Measurements from ENCODE around the gene ORM1. TPM values are rescaled to one million over a fixed set of nuclear protein-coding genes. Genes with fewer than 3 reads are reported as not detected.

ORM1 gene
- total and polyA plus RNA-seq, 12 donors = 0.13 to 0.70 (median 0.55) TPM; not detected in 7

DNA sequence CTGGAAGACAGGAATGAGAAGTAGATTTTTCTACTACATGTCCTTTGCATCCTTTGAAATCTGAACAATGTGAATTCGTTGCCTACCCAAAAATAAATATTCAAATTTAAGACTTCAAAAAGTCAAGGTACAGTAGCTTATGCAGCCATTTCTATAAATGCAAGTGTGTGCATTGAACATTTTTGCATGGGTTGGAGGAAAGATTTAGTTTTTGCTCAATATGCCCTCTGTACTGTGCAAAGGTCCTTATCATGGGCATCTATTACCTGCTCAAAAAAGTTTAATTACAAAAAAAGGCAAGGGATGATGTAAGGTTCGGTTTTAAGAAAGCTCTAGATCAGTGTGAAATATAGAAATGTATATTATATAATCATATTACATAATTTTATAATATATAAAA lies 42.3 kb downstream of the ORM1 start:
- TF ChIP-seq, protein P1, sequence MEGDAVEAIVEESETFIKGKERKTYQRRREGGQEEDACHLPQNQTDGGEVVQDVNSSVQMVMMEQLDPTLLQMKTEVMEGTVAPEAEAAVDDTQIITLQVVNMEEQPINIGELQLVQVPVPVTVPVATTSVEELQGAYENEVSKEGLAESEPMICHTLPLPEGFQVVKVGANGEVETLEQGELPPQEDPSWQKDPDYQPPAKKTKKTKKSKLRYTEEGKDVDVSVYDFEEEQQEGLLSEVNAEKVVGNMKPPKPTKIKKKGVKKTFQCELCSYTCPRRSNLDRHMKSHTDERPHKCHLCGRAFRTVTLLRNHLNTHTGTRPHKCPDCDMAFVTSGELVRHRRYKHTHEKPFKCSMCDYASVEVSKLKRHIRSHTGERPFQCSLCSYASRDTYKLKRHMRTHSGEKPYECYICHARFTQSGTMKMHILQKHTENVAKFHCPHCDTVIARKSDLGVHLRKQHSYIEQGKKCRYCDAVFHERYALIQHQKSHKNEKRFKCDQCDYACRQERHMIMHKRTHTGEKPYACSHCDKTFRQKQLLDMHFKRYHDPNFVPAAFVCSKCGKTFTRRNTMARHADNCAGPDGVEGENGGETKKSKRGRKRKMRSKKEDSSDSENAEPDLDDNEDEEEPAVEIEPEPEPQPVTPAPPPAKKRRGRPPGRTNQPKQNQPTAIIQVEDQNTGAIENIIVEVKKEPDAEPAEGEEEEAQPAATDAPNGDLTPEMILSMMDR (IDR thresholded peaks at IDR 0.05) = no peak
- ATAC-seq (no peak), DNase-seq (no peak)
- H3K4me1 ChIP-seq = peaks cover 0 to 72% (median 0%) of the 10 kb centered on the region in 9 donors
- H3K27ac ChIP-seq = peak overlapping the region in 1 of 10 donors; percentile 57
- intact Hi-C loops (cut with DNase I) = no loop called here
- H3K36me3 ChIP-seq = peaks cover 0 to 95% (median 26%) of the 10 kb centered on the region in 9 donors
- 94 to 95% methylated on average over 2 of the region's 2 CpGs for WGBS, 2 donors
- no peaks in the 10 kb centered on the region for H3K27me3 ChIP-seq
- no peaks in the 10 kb centered on the region for H3K9me3 ChIP-seq
- H3K4me3 ChIP-seq = no peak overlapping the region

DNA sequence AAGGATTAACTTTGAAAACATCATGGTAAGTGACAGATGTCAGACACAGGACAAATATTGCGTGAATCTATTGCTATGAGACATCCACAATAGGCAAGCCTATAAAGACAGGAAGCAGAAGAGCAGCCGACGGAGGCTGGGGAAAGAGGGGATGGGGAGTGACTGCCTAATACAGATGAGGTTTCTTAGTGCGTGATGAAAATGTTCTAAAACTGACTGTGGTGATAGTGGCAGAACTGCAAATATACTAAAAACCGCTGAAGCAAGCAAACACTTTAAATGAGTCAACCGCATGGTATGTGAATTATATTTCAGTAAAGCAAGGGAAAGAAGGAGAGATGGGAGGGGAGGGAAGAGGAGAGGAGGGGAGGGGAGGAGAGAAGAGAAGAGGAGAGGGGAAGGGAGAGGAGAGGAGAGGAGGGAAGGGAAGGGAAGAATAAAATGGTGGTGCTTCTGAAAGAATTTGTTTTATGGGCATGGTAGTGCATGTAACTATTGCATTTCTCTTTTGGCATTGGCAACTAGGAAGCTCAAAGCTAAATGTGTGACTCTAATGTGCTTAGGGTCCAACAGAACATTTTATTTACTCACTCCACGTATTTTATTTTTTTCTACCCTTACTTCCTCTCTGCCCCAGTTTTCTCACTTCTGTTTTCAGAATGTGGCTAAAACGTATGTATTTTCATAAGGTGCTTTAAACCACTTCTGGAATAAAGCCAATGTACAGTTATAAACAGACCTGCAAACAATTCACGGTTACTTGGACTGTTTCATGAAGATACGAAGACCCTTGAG lies 43.6 kb downstream of the ORM1 start:
- Histone ChIP-seq H3K9me3 (no peaks in the 10 kb centered on the region), H3K27me3 (no peaks in the 10 kb centered on the region), H3K27ac (peak overlapping the region in 2 of 10 donors; percentile 1 to 89), H3K36me3 (peaks cover 0 to 95% (median 15%) of the 10 kb centered on the region in 9 donors), H3K4me1 (peaks cover 0 to 86% (median 3%) of the 10 kb centered on the region in 9 donors), H3K4me3 (peak overlapping the region in 1 of 10 donors; percentile 5)
- WGBS, 2 donors = 71 to 74% methylated on average over 10 of the region's 10 CpGs
- ATAC-seq = peak in 2 of 8 donors; percentile 46 to 51
- intact Hi-C loops (cut with DNase I) = no loop called here
- TF ChIP-seq, protein P1 (IDR thresholded peaks at IDR 0.05) = no peak
- DNase-seq = no peak

DNA sequence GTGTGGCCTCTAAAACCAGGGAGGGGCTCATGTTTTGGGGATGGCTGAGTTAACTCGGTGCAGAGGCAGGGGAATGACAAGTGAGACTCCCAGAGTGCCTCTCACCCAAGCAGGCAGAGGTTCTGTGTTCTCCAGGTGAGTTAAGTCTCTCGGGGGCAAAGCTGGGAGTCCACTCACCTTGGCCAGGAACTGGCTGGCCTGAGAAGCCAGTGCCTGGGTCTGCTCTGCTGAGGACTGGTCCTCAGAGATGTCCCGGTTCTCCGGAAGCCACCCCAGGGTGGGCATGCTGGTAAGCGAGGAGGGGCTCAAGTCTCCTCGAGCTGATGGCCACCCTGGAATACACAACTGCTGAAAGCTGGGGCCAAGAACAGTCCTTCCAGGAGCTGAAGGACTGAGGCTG lies 44.5 kb downstream of the ORM1 start:
- DNase-seq (no peak), ATAC-seq (no peak)
- TF ChIP-seq, protein P1 (IDR thresholded peaks at IDR 0.05) = no peak
- Histone ChIP-seq H3K4me1 (peaks cover 0 to 94% (median 11%) of the 10 kb centered on the region in 9 donors), H3K27ac (peak overlapping the region in 2 of 10 donors; percentile 6 to 89), H3K4me3 (peak overlapping the region in 1 of 10 donors; percentile 5), H3K9me3 (no peaks in the 10 kb centered on the region), H3K27me3 (no peaks in the 10 kb centered on the region), H3K36me3 (peaks cover 0 to 91% (median 9%) of the 10 kb centered on the region in 9 donors)
- WGBS, 2 donors = 92 to 95% methylated on average over 6 of the region's 6 CpGs
- intact Hi-C loops (cut with DNase I) = no loop called here

DNA sequence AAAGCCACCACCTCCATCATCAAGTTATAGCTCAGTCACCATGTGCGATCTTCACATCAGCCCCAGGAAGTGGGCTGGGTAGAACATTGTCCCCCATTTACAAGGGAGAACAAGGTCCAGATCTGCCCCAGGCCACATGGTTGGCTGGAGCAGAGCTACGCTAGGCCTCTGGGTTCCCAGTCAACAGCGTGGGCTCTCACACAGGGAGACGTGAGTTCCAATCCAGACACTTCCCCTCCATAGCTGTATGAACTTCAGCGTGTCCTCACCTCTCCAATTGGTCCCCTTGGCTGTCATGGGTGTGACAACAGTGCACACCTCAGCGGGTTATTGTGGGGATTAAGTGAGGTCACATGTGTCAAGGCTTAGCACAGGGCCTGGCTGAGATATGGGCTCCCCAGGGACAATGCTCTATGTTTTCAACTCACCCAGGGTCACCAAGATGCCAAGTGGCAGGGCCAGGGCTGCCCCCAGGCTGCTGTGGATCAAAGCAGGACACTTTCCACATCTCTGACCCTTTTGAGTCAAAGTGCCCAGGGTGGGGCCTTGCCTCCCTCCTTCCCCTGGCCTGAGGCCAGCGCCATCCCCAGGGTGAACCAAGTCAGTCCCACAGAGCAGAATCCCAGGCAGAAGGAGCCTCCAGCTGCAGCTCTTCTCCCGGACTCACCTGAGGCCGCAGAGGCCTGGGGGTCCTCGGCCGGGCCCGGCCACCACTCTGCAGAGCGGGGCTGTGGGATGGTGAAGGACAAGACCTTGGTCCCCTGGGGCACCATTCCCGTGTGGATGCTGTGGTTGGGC lies 45.1 kb downstream of the ORM1 start:
- WGBS, 2 donors = 91 to 93% methylated on average over 14 of the region's 14 CpGs
- TF ChIP-seq, protein P1 (IDR thresholded peaks at IDR 0.05) = no peak
- H3K4me3 ChIP-seq = no peak overlapping the region
- no peaks in the 10 kb centered on the region for H3K27me3 ChIP-seq
- ATAC-seq = no peak
- H3K27ac ChIP-seq = peak overlapping the region in 1 of 10 donors; percentile 89
- H3K4me1 ChIP-seq = peaks cover 0 to 100% (median 17%) of the 10 kb centered on the region in 9 donors
- H3K9me3 ChIP-seq = no peaks in the 10 kb centered on the region
- peaks cover 0 to 85% (median 8%) of the 10 kb centered on the region in 9 donors for H3K36me3 ChIP-seq
- DNase-seq = no peak
- intact Hi-C loops (cut with DNase I) = no loop called here

All from heart right ventricle (tissue), 16 donors.